Stimulated activated CD8-positive, alpha-beta memory T cell treated with anti-CD3 and anti-CD28 coated beads, Interleukin-12 subunit alpha, Interleukin-12 subunit beta, amount 100 ng/mL, for 1 hour (primary cell): ENCODE data around the gene MPPE1.
"Not testable (repeated sequence)": the region's sequence is repeated elsewhere in the genome, so short reads cannot be mapped to it uniquely, and the experiment has no call there.

Experiments
- DNase-seq: peaks from one replicate; pipeline ENCODE4 v3.0.0-alpha.2; 2020; ENCODE audit warnings: low read depth

The MPPE1 gene, protein sequence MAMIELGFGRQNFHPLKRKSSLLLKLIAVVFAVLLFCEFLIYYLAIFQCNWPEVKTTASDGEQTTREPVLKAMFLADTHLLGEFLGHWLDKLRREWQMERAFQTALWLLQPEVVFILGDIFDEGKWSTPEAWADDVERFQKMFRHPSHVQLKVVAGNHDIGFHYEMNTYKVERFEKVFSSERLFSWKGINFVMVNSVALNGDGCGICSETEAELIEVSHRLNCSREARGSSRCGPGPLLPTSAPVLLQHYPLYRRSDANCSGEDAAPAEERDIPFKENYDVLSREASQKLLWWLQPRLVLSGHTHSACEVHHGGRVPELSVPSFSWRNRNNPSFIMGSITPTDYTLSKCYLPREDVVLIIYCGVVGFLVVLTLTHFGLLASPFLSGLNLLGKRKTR

DNA sequence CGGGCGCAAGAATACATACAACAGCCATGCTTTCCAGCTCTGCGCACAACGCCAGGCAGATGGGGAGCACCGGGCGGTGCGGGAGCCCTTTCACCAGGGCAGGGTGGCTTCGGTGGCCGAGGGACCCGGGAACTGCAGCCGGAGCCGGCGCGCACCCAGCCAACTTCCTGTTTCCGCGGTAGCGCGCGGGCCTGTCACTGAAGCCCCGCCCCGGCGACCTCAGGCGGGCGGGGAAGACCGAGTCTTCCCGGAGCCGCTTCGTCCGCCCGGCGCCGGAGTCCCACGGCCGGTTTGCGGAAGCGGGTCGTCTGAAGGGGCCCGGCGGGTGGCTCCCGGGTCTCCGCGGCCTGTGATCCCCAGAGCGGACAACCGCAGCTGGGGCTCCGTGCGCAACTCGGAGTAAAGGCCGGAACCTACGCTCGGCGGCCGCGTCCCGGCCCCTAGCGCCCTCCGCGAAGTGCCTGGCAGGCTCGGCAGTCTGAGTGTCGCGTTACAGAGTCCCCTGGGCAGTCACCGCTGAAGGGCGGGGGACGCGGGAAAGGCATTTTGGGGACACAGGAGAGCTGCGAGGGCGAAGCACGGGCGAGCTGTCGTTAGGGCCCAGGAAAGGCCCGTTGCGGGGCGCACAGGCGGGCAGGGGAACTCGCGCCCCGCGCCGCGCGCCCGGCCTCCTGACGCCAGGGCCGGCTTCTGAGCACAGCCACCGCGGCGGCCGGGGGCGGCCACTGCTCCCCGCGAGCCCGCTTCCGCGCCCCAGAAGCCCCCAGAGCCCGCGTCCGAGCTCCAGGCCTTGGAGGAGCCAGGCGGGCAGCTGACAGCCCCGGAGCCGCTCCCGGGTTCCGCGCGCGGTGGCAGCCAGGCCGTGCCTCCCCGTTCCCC, at the start of gene MPPE1:
TSS of gene MPPE1 (minus strand) at position 136 of the 879 bp plus-strand sequence. CDS start 11,053 bp downstream, outside the sequence.
- peak; percentile 71 for DNase-seq

DNA sequence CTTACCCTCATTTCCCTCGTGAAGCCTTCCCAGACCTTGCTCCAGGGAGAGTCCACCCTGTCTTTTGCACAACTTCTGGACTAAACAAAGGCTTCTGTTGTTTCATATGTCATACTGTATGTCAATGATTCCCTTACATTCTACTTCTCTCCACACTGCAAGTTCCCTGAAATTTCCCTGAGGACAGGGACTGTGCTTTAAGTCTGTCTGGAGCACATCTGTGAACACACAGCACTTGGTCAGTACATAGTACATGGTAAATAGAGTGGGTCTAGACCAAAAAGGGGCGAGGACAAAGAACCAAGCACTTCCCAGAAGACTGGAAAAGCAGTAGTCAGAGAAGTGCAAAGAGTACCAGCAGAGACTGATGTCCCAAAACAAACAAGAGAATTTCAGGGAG, 49.5 kb upstream of the MPPE1 start:
- DNase-seq, result no peak

DNA sequence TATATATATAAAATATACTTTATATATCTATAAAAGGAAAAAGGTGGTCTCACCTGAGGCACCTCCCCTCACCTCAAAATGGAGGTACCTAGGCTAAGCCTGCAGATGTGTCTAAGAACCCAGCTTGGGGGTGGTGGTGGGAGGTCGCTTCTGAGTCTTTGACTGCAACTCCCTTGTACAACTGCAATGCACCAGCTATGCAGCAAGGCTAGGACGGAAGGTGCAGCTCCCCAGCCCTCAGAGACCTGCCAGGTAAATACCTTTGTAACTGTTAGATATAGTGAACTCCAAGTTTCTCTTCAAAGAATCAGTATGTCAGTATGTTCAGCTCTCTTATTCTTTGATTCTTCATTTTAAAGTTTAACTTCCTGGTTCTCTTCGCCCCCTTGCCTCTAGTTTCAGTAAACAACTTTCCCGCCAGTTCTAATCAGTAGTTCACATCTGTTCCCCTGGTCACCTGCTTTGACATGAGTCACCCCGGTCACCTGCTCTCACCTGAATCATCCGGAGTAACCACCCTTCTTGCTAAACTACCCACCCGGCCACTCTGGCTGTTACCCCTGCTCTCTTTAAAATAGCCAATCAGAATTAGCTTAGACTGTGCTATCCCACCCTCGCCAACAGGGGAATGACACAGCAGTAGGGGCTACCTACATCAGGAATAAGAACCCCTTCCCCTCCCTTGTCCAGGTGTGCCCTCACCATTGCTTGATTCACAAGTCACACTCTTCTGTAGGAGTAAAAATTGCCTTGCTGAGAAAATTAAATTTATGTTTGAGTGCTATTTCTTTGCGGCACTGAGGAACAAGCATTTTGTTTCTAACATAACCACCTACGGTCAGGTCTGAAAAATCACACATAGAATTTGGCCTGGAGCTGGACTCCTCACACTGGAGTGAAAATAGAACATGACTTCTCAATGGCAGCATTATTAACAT, 48.5 kb upstream of the MPPE1 start:
- DNase-seq, result no peak

DNA sequence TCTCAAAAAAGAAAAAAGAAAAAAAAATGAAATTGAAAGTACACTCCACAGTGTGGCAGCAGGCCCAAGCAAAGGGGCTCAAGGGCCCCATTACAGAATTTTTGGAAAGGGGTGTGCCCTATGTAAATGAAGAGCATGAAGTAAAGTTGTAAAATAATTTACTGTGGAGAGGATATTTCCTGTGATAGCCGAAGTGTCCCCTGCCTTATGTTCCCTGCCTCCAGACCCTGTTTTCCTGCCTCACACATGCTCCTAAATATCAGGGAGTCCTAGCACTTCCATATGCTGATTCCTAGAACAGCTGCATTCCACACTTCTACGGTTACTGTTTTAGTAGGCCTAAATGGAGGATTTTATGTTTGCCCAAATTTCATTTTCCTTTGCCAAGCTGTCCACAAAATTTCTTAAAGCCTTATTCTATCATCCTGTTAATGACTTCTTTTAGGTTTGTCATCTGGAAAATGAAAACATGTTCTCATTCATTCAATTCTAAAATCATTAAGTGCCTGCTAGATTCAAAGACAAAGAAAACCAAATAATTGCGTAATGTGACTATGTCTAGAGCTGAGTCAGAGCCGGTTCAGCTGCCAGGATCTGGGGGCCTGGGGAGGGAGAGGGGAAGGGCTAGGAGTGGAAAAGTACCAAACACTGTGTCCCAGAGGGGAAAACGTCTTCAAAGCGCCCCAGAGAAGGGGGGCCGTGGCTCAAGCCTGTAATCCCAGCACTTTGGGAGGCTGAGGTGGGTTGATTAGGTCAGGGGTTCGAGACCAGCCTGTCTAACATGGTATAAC, 47.3 kb upstream of the MPPE1 start:
- no peak for DNase-seq

DNA sequence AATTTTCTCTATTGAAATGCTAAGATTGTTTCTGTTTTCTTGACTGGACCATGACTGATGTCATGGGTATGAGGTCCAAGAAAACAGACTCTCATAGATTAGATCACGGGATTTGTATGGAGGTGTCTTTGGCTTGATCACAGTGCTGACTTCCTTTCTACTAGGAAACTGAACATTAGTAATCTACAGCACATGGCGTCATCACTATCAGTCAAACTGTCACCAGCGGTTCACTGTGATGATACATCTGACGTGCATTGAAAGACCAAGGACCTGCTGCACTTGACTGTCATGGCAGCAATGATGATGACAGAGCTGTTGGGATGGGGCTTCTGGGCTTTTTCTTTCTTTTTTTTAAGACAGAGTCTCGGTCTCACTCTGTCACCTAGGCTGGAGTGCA, 45.0 kb upstream of the MPPE1 start:
- DNase-seq, result no peak

DNA sequence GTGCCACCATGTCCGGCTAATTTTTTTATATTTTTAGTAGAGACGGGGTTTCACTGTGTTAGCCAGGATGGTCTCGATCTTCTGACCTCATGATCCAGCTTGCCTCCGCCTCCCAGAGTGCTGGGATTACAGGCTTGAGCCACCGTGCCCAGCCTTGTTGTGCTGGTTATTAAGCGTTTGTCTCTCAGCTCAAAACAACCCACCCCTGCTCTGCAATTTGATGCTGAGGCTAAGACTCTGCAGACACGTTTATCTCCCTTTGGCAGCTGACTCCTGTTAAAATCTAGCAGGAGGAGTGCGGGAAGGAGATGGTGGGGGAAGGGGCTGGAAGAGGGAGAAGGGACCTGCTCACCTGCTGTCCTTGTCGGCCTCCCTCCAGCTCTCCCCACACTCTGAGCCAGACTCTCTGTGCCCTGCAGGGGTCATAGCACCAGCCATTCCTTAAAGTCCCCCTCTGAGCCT, 43.3 kb upstream of the MPPE1 start:
- no peak for DNase-seq

DNA sequence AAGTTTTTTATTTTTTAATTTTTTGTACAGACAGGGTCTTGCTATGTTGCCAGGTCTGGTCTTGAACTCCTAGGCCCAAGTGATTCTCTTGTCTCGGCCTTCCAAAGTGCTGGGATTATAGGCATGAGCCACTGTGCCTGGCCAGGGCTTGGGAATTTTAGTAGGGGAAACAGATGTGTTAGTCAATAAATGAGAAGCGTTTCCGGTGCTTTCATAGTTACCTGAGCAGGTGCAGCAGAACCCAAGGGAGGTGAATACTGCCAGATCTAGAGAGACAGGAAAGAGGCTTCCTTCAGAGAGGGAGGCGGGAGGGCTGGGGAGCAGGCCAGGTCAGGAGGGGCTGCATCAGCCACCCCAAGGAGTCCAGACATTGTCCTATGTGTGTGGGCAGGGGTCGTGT, 42.7 kb upstream of the MPPE1 start:
- no peak for DNase-seq

DNA sequence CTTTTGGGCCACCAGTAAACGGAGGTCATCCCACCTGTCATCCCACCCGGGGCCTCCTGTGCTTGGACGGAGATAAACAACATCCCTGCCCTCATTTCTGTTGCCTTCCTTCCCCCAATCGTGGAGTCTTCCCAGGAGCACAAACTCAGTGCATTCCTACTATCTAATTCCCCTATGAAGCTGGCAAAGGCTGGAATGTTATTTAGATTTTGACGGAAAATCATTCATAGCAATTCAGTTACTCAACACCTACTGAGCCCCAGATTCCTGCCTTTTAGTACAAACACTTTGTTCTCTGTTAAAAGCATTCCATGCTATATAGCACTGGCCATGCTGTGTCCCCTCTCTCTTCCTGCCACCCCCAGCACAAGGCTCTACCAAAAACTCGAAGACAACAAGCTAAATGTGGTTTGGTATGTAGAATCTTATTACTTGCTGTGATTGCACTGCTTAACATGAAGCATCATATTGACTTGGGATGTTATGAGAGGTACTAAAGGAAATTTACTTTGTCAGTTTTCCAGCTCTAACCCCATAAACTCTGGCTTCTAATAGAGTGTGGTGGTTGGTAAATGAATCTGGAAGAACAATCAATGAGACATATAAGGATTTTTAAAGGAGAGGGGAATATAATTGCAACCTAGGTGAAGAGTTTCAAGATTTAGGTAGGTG, 40.9 kb upstream of the MPPE1 start:
- no peak for DNase-seq

DNA sequence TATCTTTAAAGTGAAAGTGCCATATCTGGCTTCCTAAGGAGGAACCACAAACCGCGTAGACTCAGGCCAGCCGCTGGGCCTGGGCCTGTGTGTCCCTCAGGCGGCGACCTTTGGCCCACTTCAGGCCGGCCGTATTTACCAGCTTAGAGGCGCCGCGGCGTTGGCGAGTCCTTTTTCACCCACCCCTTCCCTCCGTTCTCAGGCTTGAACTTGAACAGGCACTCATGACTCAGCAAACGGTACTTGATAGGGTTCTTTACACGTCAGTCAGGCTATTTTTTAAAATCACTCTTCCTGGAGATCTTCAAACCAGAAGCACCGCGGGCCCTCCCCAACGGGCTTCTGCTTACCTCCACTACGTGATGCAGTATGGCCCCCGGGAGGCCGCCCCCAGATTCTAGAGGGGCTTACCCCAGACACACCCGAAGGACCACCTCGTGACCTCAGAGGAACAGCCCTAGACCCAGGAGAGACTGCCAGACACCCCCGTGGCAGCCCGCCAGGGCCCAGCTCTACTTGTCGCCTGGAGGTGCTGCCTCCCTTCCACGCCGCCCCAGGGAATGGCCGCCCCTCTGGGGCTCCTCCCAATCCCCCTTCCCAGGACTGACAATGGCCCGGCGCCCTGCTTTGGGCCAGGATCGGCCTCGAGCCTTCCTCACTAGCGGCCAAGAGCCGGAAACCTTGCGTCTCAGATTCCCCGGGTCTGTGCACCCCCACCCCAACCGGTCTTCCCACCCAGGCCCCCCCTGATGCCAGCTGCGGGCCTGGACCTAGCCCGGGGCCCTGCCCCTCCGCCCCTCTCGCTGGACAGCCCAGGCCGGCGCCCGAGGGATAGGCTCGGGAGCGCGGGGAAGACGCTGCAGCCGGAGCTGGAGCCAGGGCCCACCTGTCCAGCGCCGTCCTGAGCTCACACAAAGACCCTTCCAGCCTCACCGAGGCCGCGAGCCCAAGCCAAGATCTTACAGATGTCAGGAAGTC, 39.4 kb upstream of the MPPE1 start:
- DNase-seq, result peak; percentile 27

DNA sequence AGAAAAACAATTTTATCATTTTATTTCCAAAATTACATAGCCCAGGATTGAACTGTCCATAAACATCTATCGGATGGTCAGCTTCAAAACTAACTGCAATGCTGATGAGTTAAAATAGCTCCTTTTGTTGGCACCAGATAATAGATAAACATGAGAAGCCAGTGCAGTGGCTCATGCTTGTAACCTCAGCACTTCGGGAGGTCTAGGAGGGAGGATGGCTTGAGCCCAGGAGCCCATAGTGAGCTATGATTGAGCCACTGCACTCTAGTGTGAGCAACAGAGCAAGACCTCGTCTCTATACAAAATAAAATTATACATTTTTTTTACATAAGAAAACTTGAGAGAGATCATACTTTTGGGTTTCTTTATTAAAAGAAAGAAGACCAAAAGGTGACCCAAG, 38.6 kb upstream of the MPPE1 start:
- no peak for DNase-seq

DNA sequence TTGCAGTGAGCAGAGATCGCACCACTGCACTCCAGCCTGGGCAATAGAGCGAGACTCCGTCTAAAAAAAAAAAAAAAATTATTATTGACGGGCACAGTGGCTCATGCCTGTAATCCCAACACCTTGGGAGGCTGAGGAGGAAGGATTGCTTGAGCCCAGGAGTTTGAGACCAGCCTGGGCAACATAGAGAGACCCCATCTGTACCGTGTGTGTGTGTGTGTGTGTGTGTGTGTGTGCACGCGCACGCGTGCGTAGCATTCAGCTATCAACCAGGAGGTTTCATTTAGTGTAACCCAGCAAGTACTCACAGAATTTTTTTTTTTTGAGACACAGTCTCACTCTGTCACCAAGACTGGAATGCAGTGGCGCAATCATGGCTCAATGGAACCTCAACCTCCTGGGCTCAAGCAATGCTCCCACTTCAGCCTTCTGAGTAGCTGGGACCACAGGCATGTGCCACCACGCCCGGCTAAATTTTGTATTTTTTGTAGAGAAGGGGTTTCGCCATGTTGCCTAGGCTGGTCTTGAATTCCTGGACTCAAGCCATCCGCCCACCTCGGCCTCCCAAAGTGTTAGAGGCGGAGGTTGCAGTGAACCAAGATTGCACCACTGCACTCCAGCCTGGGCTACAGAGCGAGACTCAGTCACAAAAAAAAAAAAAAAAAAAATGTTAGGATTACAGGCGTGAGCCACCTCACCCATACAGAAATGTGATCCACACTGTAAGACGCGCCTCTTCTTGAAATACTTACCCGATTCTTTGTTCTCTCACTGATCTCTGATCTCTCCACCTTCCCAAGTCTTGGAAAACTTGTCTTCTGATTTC, 37.9 kb upstream of the MPPE1 start:
- not testable (repeated sequence) for DNase-seq

DNA sequence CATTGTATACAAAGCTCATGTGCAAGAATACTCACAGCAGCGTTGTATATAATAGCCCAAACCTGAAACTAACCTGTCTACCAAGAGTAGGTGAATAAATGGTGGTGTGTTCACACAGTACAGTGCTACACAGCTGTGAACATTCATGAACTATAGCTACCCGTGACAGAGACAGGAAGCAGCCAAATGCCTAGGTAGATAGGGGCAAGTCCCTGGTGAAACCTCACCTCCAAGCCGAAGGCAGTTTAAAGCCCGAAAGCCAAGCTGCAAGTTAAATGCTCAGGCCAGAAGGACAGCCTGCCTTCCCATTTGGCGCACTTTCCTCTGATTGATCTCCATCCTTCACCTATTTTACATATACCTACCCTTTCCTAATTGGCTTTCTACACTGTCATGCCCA, 36.7 kb upstream of the MPPE1 start:
- DNase-seq, result no peak

DNA sequence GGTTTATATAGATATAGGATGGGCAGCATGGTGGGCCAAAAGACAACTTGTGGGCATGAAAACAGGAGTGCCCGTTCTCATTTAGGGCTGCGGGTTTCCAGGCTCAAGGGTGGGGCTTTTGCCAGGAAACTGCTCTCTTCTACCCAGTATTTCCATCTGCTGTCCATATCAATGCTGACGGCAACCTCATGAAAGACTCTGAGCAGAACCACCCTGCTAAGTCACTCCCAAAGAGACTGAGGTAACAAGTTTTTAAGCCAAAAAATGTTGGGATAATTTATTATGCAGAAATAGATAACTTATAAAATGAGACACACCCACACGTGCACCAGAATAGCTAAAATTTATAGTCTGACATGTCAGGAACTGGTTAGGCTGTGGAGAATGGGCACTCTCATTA, 36.1 kb upstream of the MPPE1 start:
- DNase-seq, result no peak

DNA sequence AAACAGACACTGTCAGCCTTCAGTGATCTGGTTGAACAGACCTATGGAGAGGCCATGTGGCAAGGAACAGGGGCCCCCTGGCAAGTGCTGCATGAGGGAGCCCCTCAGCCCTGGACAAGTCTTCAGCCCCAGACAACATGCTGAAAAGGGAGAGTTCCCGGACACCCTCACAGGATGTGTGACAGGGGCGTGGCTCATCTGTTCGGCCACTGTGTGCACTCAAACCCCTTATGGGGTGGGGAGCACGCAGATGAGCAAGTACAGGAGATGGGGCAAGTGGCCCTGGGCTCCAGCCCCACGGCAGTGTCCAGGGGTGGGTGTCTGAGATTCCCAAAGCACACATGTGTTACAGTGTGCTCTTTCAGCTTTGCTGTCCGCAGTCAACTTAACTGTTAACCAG, 35.4 kb upstream of the MPPE1 start:
- no peak for DNase-seq

DNA sequence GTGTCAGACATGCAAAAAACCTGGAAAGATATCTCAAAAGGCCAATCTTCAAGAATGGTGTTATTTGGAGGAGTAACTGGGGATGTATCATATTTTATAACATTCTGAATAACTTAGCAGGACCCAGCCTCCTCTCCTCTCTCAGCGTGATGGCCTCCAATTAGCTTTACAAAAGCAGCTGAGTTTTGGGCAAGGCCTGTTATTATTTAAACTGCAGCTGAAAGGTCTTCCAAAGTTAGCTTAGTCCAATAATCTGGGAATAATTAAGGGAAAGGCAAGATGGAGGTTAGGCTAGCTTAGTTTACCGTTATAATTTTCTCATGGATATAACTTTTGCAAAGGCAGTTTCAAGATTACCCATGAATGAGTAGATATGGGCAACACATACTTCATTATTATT, 32.8 kb upstream of the MPPE1 start:
- DNase-seq, result no peak

DNA sequence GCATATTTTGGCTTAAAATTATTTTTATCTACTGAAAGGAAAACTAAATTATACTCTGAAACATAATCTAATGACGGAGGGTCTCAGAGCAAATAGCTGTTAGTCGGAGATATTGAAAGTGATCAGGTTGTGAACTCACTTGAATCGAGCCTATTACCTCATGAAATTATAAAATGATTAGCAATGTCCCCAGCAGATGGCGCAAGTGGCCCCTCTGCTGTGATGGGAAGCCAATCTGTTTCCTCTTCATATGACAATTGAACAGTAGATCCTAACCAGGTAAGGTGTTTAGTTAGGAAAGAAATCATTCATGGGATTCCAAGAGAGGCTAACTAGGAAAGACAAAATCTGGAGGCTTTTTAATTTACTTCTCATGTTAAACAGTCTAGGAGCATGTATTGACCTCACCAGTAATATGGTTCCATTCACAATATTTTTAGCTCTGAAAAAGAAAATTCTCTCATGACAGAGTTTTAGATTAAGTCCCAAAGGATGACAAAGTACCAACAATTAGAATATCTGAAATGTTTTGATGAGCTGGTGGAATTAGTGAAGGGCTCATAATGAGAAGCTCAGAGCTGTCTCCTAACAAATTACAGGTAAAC, 29.9 kb upstream of the MPPE1 start:
- DNase-seq, result peak; percentile 70

DNA sequence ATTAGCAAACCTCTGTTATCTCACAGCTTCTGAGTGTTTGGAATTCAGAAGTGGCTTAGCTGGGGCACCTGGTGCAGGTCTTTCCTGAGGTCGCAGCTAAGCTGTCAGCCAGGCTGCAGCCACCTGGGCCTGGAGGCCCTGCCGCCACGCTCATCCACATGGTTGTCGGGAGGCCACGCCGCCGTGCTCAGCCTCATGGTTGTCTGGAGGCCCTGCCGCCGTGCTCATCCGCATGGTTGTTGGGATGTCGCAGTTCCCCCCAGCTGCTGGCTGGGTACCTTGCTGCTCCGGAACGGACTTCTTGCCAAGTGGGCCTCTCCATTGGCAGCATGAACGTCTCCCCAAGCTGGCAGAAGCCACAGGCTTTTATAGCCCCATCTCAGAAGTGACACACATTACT, 24.3 kb upstream of the MPPE1 start:
- no peak for DNase-seq

DNA sequence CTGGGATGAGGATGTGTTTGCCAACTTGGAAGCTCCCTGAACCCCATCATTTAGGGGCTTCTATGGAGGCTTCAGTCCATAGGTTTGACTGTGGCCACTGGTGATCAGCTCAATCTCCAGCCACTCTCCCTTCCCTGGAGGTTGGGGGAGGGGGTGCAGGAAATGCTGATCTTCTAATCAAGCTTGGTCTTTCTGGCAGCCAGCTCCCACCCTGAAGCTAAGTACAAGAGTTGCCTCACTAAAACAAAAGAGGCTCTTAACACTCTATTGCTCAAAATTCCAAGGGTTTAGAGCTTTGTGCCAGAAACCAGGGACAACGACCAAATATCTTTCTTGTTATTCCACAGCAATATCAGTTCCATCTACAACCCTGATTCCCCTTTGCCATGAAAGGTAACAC, 19.4 kb upstream of the MPPE1 start:
- DNase-seq, result no peak
